GM10847 (cell line): Measurements from ENCODE around the gene ZNF552.

Experiments used
- POLR2A ChIP-seq: IDR thresholded peaks from 2 replicates; pipeline ENCODE4 v1.6.1; 2011; ENCODE audit not compliant: insufficient read length; ENCODE audit errors: extremely low read depth

The ZNF552 gene

DNA sequence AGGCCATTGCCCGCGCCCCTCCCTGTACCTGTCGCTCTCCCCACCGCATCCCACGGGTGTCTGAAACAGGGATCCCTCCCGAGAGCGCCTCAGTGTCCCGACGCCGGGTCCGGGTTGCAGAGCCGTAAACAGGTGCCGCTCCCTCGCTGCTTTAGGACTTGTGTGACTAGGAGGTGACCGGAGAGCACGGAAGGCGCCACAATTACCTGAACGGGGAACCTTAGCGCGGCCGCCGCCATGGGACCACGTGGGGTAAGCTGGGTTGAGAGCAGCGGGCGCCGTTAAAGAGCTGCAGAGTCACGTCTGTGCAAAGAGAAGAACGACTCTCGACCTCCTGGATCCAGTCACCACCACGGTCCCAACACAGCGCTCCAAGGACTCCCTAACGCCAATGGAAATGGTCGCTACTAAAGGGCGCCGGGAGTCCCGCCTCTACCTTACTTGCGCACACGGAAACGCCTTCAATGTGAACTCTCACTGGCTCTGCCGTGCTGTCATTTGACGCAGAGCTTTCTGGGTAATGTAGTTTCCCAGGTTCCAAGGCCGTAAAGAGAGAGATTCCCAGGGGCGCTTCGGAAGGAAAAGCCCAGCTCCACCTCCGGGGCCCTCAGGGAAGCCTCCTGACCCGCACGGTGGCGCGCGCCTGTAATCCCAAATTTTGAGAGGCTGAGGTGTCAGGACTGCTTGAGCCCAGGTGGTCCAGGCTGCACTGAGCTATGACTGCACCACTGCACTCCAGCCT, at the start of gene ZNF552:
Gene ZNF552 (minus strand): TSS at position 409 of the 742 bp plus-strand sequence. CDS start 170 bp downstream, at position 239.
- TF ChIP-seq POLR2A, result peak; percentile 68

DNA sequence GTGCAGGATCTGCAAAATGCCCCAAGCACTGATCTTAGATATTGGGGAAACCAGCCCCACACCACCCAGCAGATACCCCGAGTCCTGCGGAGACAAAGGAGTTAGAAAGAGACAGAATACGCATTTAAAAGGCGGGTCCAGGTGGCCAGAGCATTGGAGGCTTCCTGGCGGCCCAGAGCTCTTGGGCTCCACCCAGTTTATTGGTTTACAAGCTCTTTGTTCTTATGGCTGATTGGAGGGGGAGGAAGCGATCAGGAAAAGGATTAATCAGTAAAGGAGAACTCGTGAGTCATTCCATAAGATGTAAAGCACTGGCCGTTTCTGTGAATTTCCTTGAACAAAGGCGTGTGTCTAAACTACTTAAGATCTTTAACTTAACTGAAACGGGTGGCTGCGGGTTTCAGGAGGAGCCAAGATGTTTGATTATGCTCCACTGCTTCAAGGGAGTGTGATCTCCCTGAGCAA, 35.9 kb upstream of the ZNF552 start:
- no peak for TF ChIP-seq POLR2A

DNA sequence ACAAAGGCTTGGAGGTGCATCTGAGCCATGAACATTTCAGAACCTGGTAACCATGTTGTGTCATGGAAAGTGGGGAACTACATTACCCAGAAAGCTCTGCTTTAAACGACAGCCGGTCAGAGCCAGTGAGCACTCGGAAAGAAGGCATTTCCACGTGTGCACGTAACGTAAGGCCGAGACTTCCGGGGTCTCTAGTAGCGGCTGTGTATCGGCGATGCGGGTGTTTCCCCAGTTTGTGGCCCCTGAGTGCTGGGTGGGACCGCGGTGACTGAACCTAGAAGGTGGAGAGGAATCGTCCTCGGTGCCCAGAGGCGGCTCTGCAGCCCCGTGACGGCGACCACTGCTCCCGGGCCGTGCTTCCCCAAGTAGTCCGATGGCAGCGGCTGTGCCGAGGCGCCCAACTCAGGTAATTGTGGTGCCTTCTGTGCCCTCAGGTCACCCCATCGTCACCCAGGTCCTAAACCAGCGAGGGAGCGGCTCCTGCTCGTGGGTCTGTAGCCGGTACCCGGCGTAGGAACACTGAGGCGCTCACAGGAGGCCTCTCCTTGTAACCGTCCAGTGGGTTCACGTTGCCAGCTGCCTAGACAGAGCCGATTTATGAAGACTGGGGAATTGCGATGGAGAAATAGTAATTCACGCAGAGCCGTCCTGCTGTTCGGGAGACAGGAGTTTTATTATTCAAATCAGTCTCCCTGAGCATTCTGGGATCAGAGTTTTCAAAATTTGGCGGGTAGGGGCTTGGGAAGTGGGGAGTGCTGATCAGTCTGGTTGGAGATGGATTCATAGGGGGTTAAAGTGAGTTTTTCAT, 35.2 kb upstream of the ZNF552 start, which contains the start of gene ZNF587:
Gene ZNF587 (plus strand): TSS at position 194 of the 808 bp plus-strand sequence. CDS start 180 bp downstream, at position 374.
- TF ChIP-seq POLR2A, result peak; percentile 44

DNA sequence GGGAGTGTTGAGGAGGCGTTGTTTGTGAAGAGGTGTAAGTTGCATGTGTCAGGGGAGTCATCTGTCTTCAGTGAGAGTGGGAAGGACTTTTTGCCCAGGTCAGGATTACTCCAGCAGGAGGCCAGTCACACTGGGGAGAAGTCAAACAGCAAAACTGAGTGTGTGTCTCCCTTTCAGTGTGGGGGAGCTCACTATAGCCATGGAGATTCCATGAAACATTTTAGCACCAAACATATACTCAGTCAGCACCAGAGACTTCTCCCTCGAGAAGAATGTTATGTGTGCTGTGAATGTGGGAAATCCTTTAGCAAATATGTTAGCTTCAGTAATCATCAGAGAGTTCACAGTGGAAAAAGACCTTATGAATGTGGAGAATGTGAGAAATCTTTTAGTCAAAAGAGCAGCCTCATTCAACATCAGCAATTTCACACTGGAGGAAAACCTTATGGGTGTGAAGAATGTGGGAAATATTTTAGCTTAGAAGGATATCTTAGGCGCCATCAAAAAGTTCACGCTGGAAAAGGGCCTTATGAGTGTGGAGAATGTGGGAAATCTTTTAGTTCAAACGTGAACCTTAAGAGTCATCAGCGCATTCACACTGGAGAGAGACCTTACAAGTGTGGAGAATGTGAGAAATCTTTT, 26.5 kb upstream of the ZNF552 start:
- no peak for TF ChIP-seq POLR2A

DNA sequence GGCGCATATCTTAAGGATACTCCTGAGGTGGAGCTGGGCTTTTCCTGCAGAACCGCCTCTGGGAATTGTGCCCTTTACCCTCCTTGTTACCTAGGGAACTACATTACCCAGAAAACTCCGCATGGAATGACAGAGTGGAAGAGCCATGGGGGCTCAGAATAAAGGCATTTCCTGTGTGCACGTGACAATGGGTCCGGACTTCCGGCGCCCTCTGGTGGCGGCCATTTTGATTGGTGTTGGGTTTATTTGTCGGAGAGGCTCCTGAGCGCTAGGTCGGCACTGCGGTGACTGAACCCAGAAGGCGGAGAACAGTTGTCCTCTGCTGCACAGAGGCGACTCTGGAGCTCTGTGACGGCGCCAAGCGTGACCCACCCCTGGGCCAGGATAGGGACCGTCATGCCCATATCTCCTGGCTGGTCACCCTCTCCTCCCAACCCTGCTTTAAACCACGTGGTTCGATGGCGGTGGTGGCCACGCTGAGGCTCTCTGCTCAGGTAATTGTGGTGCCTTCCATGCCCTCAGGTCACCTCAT, 15.4 kb upstream of the ZNF552 start, which contains the start of gene ZNF587B:
Gene ZNF587B (plus strand): TSS at position 229 of the 532 bp plus-strand sequence. CDS start 230 bp downstream, at position 459.
- no peak for TF ChIP-seq POLR2A

DNA sequence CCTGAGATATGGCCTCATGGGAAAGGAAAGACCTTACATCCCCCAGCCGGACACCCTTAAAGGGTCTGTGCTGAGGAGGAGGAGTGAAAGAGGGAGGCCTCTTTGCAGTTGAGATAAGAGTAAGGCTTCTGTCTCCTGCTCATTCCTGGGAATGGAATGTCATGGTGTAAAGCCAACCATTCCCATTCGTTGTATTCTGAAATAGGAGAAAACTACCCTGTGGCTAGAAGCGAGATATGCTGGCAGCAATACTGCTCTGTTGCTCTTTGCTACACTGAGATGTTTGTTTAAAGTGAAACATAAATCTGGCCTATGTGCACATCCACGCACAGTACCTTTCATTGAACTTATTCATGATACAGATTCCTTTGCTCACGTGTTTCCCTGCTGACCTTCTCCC, 14.6 kb upstream of the ZNF552 start:
- TF ChIP-seq POLR2A, result no peak

DNA sequence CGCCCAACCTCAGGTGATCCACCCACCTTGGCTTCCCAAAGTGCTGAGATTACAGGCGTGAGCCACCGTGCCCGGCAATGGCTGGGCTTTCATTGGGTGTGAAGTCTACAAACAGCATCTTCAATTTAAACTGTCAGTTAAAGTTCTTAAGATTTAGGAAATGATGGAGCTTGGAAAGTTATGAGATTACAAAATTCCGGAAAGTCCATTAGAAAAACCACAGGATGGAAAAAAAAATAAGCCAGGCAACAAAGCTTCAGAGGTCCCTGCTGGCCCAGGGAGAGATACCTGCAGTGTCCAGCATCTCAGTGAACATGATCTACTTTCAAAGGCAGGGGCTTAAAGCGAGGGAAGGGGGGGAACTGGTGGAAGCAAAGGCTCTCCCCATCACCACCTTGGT, 10.8 kb upstream of the ZNF552 start:
- TF ChIP-seq POLR2A, result no peak

DNA sequence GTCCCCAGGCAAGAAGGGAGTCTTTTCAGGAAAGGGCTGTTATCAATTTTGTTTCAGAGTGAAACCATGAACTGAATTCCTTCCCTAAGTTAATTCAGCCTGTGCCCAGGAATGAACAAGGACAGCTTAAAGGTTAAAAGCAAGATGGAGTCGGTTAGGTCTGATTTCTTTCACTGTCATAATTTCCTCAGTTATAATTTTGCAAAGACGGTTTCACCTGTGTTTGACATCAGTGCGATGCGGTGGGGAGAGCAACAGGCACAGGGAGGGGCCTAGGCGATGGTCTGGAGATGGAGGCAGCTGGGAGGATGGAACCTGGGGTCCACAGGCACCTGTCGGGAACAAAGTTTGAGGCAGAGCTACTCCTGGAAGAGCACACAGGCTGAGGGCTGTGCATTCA, 5.9 kb upstream of the ZNF552 start:
- no peak for TF ChIP-seq POLR2A

DNA sequence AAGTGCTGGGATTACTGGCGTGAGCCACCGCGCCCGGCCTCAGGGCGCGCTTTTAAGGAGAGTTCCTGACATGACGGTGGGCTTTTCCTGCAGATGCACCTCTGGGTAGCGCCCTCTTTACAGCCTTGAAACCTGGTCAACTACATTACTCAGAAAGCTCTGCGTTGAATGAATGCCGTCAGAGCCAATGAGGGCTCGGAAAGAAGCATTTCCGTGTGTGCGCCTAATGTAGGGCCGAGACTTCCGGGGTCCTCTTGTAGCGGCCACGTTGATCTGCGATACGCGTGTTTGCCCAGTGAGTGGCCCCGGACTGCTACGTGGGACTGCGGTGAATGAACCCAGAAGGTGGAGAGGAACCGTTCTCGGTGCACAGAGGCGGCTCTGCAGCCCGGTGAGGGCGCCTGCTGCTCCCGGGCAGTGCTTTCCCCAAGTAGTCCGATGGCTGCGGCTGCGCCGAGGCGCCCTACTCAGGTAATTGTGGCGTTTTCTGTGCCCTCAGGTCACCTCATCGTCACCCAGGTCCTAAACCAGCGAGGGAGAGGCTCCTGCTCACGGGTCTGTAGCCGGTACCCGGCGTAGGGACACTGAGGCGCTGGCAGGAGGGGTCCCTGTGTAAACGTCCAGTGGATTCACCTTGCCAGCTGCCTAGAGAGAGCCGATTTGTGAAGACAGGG, 4.9 kb upstream of the ZNF552 start:
- peak; percentile 62 for TF ChIP-seq POLR2A

DNA sequence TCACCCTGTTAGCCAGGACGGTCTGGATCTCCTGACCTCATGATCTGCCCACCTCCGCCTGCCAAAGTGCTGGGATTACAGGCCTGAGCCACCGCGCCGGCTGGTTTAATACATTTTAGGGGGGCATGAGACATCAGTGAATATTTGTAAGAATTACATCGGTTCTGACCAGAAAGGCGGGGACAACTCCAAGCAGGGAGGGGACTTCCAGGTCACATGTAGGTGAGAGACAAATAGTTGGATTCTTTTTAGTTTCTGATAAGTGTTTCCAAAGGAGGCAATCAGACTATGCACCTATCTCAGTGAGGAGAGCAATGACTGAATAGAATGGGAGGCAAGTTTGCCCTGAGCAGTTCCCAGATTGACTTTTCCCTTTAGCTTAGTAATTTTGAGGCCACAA, 3.7 kb upstream of the ZNF552 start:
- TF ChIP-seq POLR2A, result no peak

DNA sequence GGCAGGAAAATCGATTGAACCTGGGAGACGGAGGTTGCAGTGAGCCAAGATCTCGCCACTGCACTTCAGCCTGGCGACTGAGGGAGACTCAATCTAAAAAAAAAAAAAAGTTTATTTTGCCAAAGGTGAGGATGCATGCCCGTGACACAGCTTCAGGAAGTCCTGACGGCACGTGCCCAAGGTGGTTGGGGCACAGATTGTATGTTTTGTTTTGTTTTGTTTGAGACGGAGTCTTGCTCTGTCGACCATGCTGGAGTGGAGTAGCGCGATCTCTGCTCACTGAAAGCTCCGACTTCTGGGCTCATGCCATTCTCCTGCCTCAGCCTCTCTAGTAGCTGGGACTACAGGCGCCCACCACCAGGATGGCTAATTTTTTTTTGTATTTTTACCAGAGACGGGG, 3.3 kb upstream of the ZNF552 start:
- TF ChIP-seq POLR2A, result no peak

DNA sequence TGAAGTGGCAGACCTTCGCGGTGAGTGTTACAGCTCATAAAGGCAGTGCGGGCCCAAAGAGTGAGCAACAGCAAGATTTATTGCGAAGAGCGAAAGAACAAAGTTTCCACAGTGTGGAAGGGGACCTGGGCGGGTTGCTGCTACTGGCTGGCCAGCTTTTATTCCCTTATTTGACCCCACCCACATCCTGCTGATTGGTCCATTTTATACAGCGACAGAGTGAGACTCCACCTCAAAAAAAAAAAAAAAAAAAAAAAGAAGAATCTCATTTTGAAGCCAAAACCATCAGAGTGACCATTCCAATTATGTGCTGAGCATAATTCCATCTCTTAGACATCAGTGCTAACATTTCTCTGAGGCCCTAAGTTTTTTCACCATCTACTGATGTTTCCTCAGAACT, 1.9 kb upstream of the ZNF552 start:
- no peak for TF ChIP-seq POLR2A

DNA sequence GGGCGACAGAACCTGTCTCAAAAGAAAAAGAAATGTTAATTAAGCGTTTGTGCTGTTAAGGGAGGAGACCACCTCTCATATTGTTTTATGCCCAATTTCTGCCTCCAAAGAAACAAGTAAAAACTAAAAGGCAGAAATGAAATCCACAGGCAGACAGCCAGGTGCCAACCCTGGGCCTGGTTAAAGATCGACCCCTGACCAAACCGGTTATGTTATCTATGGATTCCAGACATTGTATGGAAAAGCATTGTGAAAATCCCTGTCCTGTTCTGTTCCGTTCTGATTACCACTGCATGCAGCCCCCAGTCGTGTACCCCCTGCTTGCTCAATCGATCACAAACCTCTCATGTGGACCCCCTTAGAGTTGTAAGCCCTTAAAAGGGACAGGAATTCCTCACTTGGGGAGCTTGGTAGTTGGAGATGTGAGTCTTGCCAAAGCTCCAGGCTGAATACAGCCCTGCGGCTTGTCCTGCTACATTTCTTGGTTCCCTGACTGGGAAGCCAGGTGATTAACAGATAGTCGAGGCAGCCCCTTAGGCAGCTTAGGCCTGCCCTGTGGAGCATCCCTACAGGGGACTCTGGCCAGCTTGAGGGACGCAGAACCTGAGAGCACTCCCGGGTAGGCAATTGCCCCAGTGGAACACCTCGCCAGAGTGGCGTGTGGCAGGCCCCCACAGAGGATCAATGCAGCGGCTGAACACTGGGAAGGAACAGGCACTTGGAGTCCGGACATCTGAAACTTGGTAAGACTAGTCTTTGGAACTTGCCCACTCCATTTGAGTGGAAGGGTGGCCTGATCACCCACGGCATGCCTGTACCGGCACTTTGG, 748 bp upstream of the ZNF552 start:
- no peak for TF ChIP-seq POLR2A
